HepG2 (cell line): ENCODE measurements around the gene EZH2. TPM values are rescaled to one million over a fixed set of nuclear protein-coding genes. Genes with fewer than 3 reads are reported as not detected.

Experiments
- ATAC-seq: fragments of 200-7000 bp; cut with Tn5 transposase; 3 replicates; pipeline ENCODE4 v1.9.1; 2020; ENCODE audit warnings: mild to moderate bottlenecking, moderate library complexity
- BruUV-seq: library from RNA; stranded (reverse); fragments of 400-500 nt; replicated peaks from 2 replicates; lab custom pipeline; 2021; lab: Mats Ljungman, UMichigan
- CTCF ChIA-PET: fragments of 300-600 bp; formaldehyde crosslinking; extraction: SDS; loops from one replicate; lab custom pipeline; 2021; ENCODE audit warnings: low total read pairs, inconsistent platforms, low intra/inter-chr PET ratio; lab: Yijun Ruan, JAX
- POLR2A ChIA-PET: fragments of 350-600 bp; sonication (Branson Sonifier 250); formaldehyde crosslinking; loops from one replicate; lab custom pipeline; 2020; ENCODE audit warnings: antibody characterized with exemption, inconsistent platforms; lab: Yijun Ruan, JAX
- DNase-seq: peaks from one replicate; pipeline ENCODE4 v3.0.0-alpha.2; 2015; ENCODE audit warnings: low spot score
- FAIRE-seq: peaks from 3 replicates; lab custom pipeline; 2011; peaks lifted over from hg19 to GRCh38; lab: Jason Lieb, UNC
- H2AFZ ChIP-seq: one replicate; pipeline ENCODE4 v1.6.1; 2011; ENCODE audit warnings: low read length, inconsistent platforms
- H3K27ac ChIP-seq: fragments of 300-600 bp; 3 replicates; pipeline ENCODE4 v1.8.0; 2011; ENCODE audit warnings: mixed run types, mild to moderate bottlenecking, mixed read lengths, low read length, inconsistent platforms; ENCODE audit not compliant: insufficient read depth; ENCODE audit errors: extremely low read length
- H3K27me3 ChIP-seq, 2 experiments: fragments of 200-600 bp in 1 of 2; 2 replicates in 1 of 2; 3 replicates in 1 of 2; pipeline versions ENCODE4 v1.6.0 to v1.8.0; 2011; ENCODE audit warnings: low read length in 2 of 2, mild to moderate bottlenecking in 2 of 2, moderate library complexity in 2 of 2, inconsistent platforms in 1 of 2; ENCODE audit not compliant: insufficient read depth in 2 of 2, control insufficient read depth in 1 of 2
- H3K36me3 ChIP-seq, 2 experiments: fragments of 200-600 bp in 1 of 2; replicated peaks in 1 of 2; 2 replicates in 1 of 2; 3 replicates in 1 of 2; pipeline versions ENCODE4 v1.5.1 to v1.8.0; 2011; ENCODE audit warnings: low read length in 2 of 2, inconsistent platforms in 1 of 2; ENCODE audit not compliant: insufficient read depth in 2 of 2, control insufficient read depth in 1 of 2
- H3K4me1 ChIP-seq: 2 replicates; pipeline ENCODE4 v1.5.1; 2012; ENCODE audit warnings: low read length, inconsistent platforms; ENCODE audit not compliant: insufficient read depth
- H3K4me2 ChIP-seq: 2 replicates; pipeline ENCODE4 v1.6.0; 2011; ENCODE audit warnings: low read depth, low read length, inconsistent platforms
- H3K4me3 ChIP-seq, 3 experiments: fragments of 200-600 bp in 1 of 3; sonication (generic), shearing (Covaris generic) in 1 of 3; replicated peaks in 1 of 3; 2 replicates each; pipeline ENCODE4 v1.5.1; 2011 to 2016; ENCODE audit warnings: low read length in 3 of 3, inconsistent platforms in 2 of 3, low read depth in 2 of 3, mild to moderate bottlenecking in 2 of 3, control low read depth in 1 of 3, mixed read lengths in 1 of 3; ENCODE audit not compliant: insufficient read depth in 1 of 3
- H3K79me2 ChIP-seq: one replicate; pipeline ENCODE4 v1.6.1; 2011; ENCODE audit warnings: low read length, inconsistent platforms; ENCODE audit not compliant: insufficient read depth
- H3K9ac ChIP-seq: 2 replicates; pipeline ENCODE4 v1.6.0; 2011; ENCODE audit warnings: mild to moderate bottlenecking, low read depth, low read length, inconsistent platforms; ENCODE audit not compliant: insufficient read depth
- H3K9me3 ChIP-seq: 2 replicates; pipeline ENCODE4 v1.5.1; 2012; ENCODE audit warnings: mild to moderate bottlenecking, low read length
- H4K20me1 ChIP-seq: 2 replicates; pipeline ENCODE4 v1.6.0; 2011; ENCODE audit warnings: inconsistent platforms, mild to moderate bottlenecking, low read length, moderate library complexity; ENCODE audit not compliant: insufficient read depth
- FOSL1 ChIP-seq: sonication (generic); formaldehyde crosslinking; IDR thresholded peaks from 2 replicates; pipeline ENCODE4 v1.9.0; 2021; ENCODE audit warnings: missing genetic modification reagents, borderline replicate concordance
- MAFF ChIP-seq: IDR thresholded peaks from 2 replicates; pipeline ENCODE4 v1.6.1; 2011; ENCODE audit warnings: low read depth, low read length, improper control_type of control experiment
- MAFK ChIP-seq, 2 experiments: IDR thresholded peaks in 1 of 2; conservative IDR thresholded peaks in 1 of 2; 2 replicates each; pipeline ENCODE4 v1.6.1; 2011; ENCODE audit warnings: improper control_type of control experiment in 2 of 2, low read length in 2 of 2
- NFE2 ChIP-seq: sonication (generic); formaldehyde crosslinking; IDR thresholded peaks from 2 replicates; pipeline ENCODE4 v1.4.0; 2020; ENCODE audit warnings: missing genetic modification reagents
- NFE2L2 ChIP-seq: fragments of 150-350 bp; IDR thresholded peaks from 2 replicates; pipeline ENCODE4 v1.6.1; 2014; ENCODE audit warnings: low read length
- SALL1 ChIP-seq: sonication (generic); formaldehyde crosslinking; IDR thresholded peaks from 2 replicates; pipeline ENCODE4 v1.8.0; 2022; ENCODE audit warnings: mild to moderate bottlenecking, missing genetic modification reagents
- ZFP1 ChIP-seq: IDR thresholded peaks from 2 replicates; pipeline ENCODE4 v1.6.1; 2016
- WGBS: methylation state at CpG from one replicate; pipeline ENCODE4 v1.1.6; 2017; ENCODE audit warnings: low lambda C conversion rate; 5-methylcytosine and 5-hydroxymethylcytosine counted together
- in situ Hi-C: cut with HindIII; loops from 2 replicates; pipeline ENCODE4 v1.10.0; 2017; ENCODE audit warnings: low pct_unique_long_range_greater_than_20kb; ENCODE audit not compliant: extremely low pct_ligation_motif_present
- intact Hi-C: fragments of 100-400 bp; cut with micrococcal nuclease; formaldehyde crosslinking; loops from one replicate; pipeline ENCODE4 v1.10.0; 2022; ENCODE audit not compliant: unreplicated experiment
- polyA plus RNA-seq, 8 experiments: library from polyadenylated mRNA; depleted of rRNA in 3 of 8; stranded (reverse) in 7 of 8; unstranded in 1 of 8; fragments of >200 nt; fragmentation: Illumina TruSeq in 4 of 8; extraction: Trizol in 4 of 8; gene quantifications; 2 replicates each; pipeline versions ENCODE4 v1.2.1 to v1.2.3, GENCODE V29; 2011 to 2016; ENCODE audit warnings: low read depth in 4 of 8, missing spikeins in 1 of 8, mixed read lengths in 1 of 8; ENCODE audit not compliant: insufficient read depth in 1 of 8
- total RNA-seq, 5 experiments: library from RNA; depleted of rRNA; stranded (reverse); fragments of >200 nt; fragmentation: Illumina TruSeq; extraction: Trizol; gene quantifications; 2 replicates each; pipeline ENCODE4 v1.2.3, GENCODE V29; 2016; ENCODE audit warnings: low read depth in 1 of 5
- TF ChIP-seq, protein P1 (sequence below): sonication (generic); formaldehyde crosslinking; IDR thresholded peaks from 2 replicates; pipeline ENCODE4 v1.8.1; 2023; ENCODE audit warnings: mild to moderate bottlenecking, inconsistent platforms, moderate library complexity, missing genetic modification reagents, borderline replicate concordance
- TF ChIP-seq, protein P2 (sequence below): sonication (generic); formaldehyde crosslinking; IDR thresholded peaks from 2 replicates; pipeline ENCODE4 v1.8.0; 2022; ENCODE audit warnings: missing genetic modification reagents, mild to moderate bottlenecking, borderline replicate concordance

Gene EZH2
- total and polyA plus RNA-seq, 2 of the 13 experiments (the other 11 are each of a cell fraction or from before 2014, with no cell fraction given) = 26.0 to 34.3 TPM

DNA sequence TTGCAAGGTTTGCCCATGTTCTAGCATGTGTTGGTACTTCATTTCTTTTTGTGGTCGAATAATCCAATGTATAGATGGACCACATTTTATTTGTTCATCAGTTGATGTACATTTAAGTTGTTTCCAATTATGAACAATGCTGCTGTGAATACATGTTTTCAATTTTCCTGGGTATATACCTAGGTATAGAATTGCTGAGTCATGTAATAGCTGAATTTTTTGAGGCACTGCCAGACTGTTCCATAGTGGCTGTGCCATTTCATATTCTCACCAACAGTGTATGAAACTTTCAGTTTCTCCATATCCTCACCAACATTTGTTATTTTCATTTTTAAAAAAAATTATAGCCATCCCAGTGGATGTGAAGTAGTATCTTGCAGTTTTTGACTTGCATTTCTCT is 90.5 kb downstream of the EZH2 start:
- Histone ChIP-seq H3K27ac (no peak overlapping the region), H3K4me1 (no peaks in the 10 kb centered on the region), H3K36me3 (peaks cover 20 to 80% of the 10 kb centered on the region in 2 experiments), H3K4me2 (no peak overlapping the region), H2AFZ (no peak overlapping the region), H4K20me1 (no peaks in the 10 kb centered on the region), H3K79me2 (no peaks in the 10 kb centered on the region), H3K9ac (no peak overlapping the region)
- in situ Hi-C loops (no loop called here), intact Hi-C loops (loop anchor here (5.0 kb wide), 1 partner anchor 169 kb away; no protein-coding TSS in a partner anchor)
- no peak for DNase-seq
- TF ChIP-seq, protein P1, sequence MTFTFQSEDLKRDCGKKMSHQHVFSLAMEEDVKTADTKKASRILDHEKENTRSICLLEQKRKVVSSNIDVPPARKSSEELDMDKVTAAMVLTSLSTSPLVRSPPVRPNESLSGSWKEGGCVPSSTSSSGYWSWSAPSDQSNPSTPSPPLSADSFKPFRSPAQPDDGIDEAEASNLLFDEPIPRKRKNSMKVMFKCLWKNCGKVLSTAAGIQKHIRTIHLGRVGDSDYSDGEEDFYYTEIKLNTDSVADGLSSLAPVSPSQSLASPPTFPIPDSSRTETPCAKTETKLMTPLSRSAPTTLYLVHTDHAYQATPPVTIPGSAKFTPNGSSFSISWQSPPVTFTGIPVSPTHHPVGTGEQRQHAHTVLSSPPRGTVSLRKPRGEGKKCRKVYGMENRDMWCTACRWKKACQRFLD (CRISPR knock-in tag) = no peak
- TF ChIP-seq NFE2L2 = peak; percentile 93
- TF ChIP-seq FOSL1 = no peak
- peak; percentile 36; the same call in 1 of the 2 replicates for TF ChIP-seq NFE2 (CRISPR knock-in tag)
- TF ChIP-seq SALL1 (CRISPR knock-in tag) = no peak
- peak; percentile 75; the same call in 1 of the 2 replicates for TF ChIP-seq ZFP1 (CRISPR knock-in tag)
- TF ChIP-seq, protein P2, sequence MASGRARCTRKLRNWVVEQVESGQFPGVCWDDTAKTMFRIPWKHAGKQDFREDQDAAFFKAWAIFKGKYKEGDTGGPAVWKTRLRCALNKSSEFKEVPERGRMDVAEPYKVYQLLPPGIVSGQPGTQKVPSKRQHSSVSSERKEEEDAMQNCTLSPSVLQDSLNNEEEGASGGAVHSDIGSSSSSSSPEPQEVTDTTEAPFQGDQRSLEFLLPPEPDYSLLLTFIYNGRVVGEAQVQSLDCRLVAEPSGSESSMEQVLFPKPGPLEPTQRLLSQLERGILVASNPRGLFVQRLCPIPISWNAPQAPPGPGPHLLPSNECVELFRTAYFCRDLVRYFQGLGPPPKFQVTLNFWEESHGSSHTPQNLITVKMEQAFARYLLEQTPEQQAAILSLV (CRISPR knock-in tag) = no peak
- TF ChIP-seq MAFF = peak; percentile 95
- peak; percentile 92 to 96 for TF ChIP-seq MAFK (conservative IDR thresholded peaks at IDR 0.05 in 1 of 2, IDR thresholded peaks at IDR 0.05 in 1 of 2; ENCODE audit: low read length in 2 of 2)
- TF ChIP-seq, all 625 proteins: peak for 5
- FAIRE-seq (no peak), ATAC-seq (no peak)
- ChIA-PET CTCF (no interaction called here), POLR2A (no interaction called here)
- no peak overlapping the region for H3K4me3 ChIP-seq
- H3K9me3 ChIP-seq = no peaks in the 10 kb centered on the region
- no peaks in the 10 kb centered on the region for H3K27me3 ChIP-seq
- no TSS peak for BruUV-seq
- WGBS = 100% methylated on average over 1 of the region's 1 CpG
